Gastroesophageal sphincter (tissue), 4 donors: ENCODE data around the gene AP2B1. TPM values are rescaled to one million over a fixed set of nuclear protein-coding genes. Genes with fewer than 3 reads are reported as not detected.

Experiments
- ATAC-seq: fragments of 150-250 bp; one replicate; pipeline ENCODE4 v1.9.1; 2016; ENCODE audit warnings: mild to moderate bottlenecking, moderate library complexity
- H3K27ac ChIP-seq, 4 donors: fragments of 200-600 bp; sonication (generic) in 3 of 4; 1 replicate in 3 of 4; 2 replicates in 1 of 4; pipeline ENCODE4 v1.5.1; 2016 to 2019
- H3K27me3 ChIP-seq: fragments of 200-600 bp; sonication (generic); one replicate; pipeline ENCODE4 v1.5.1; 2019
- H3K36me3 ChIP-seq, 2 donors: fragments of 200-600 bp; sonication (generic); one replicate each; pipeline ENCODE4 v1.5.1; 2019; ENCODE audit warnings: control low read depth in 1 of 2
- H3K4me1 ChIP-seq, 3 donors: fragments of 200-600 bp; sonication (generic); 1 replicate in 2 of 3; 2 replicates in 1 of 3; pipeline ENCODE4 v1.5.1; 2016 to 2019; ENCODE audit warnings: control low read depth in 2 of 3
- H3K4me3 ChIP-seq, 2 donors: fragments of 200-600 bp; sonication (generic); one replicate each; pipeline ENCODE4 v1.5.1; 2019; ENCODE audit warnings: mild to moderate bottlenecking in 1 of 2, moderate library complexity in 1 of 2
- H3K9me3 ChIP-seq, 3 donors: fragments of 200-600 bp; sonication (generic); one replicate each; pipeline ENCODE4 v1.5.1; 2017 to 2019; ENCODE audit warnings: control low read depth in 2 of 3
- CTCF ChIP-seq, 4 experiments: fragments of 200-600 bp in 2 of 4; fragments of 450-650 bp in 2 of 4; sonication (generic) in 1 of 4; IDR thresholded peaks; one replicate each; pipeline ENCODE4 v1.5.1; 2017 to 2019; ENCODE audit warnings: antibody characterized with exemption in 4 of 4, mild to moderate bottlenecking in 2 of 4, moderate library complexity in 2 of 4
- EP300 ChIP-seq: sonication (generic); formaldehyde crosslinking; IDR thresholded peaks from one replicate; pipeline ENCODE4 v1.6.1; 2017; ENCODE audit warnings: antibody characterized with exemption, mild to moderate bottlenecking
- POLR2A ChIP-seq, 2 donors: fragments of 450-650 bp; IDR thresholded peaks; one replicate each; pipeline ENCODE4 v1.6.1; 2017; ENCODE audit warnings: antibody characterized with exemption in 2 of 2, mild to moderate bottlenecking in 2 of 2, moderate library complexity in 1 of 2
- POLR2AphosphoS5 ChIP-seq: sonication (generic); formaldehyde crosslinking; IDR thresholded peaks from one replicate; pipeline ENCODE4 v1.6.1; 2017; ENCODE audit warnings: antibody characterized with exemption
- WGBS, 2 donors: methylation state at CpG; one replicate each; pipeline ENCODE4 v1.1.5; 2018; ENCODE audit warnings: low coverage in 1 of 2; 5-methylcytosine and 5-hydroxymethylcytosine counted together
- total RNA-seq, 4 donors: library from RNA; depleted of rRNA; stranded (reverse); fragments of >200 nt; gene quantifications; one replicate each; pipeline ENCODE4 v1.1.0, GENCODE V29; 2016

The AP2B1 gene
- total RNA-seq, 4 donors from 2014 or later, result 104 to 383 (median 185) TPM

- Histone ChIP-seq H3K27me3 (no peaks in the 10 kb centered on the region), H3K4me3 (no peak overlapping the region), H3K27ac (no peak overlapping the region), H3K36me3 (peaks cover 7 to 59% of the 10 kb centered on the region in 2 donors), H3K4me1 (peaks cover 0 to 22% (median 0%) of the 10 kb centered on the region in 3 donors), H3K9me3 (no peaks in the 10 kb centered on the region)
- no peak for ATAC-seq
- TF ChIP-seq POLR2AphosphoS5 (no peak), EP300 (no peak), POLR2A (IDR thresholded peaks at IDR 0.05) (no peak), CTCF (IDR thresholded peaks at IDR 0.05) (no peak)
- WGBS, 2 donors, result 63 to 72% methylated on average over 1 of the region's 1 CpG
These were observed 34.6 kb downstream of the AP2B1 start for GRCh38 chr17:35621768-35622167.

GRCh38 chr17:35627417-35627816 lies 40.3 kb downstream of the AP2B1 start:
- H3K36me3 ChIP-seq, result peaks cover 7 to 100% of the 10 kb centered on the region in 2 donors
- no peaks in the 10 kb centered on the region for H3K27me3 ChIP-seq
- ATAC-seq, result no peak
- TF ChIP-seq EP300 (no peak), POLR2AphosphoS5 (no peak), POLR2A (IDR thresholded peaks at IDR 0.05) (no peak), CTCF (IDR thresholded peaks at IDR 0.05) (no peak)
- no peaks in the 10 kb centered on the region for H3K9me3 ChIP-seq
- H3K4me1 ChIP-seq, result no peaks in the 10 kb centered on the region
- 85 to 93% methylated on average over 4 of the region's 4 CpGs for WGBS, 2 donors
- no peak overlapping the region for H3K27ac ChIP-seq
- no peak overlapping the region for H3K4me3 ChIP-seq

GRCh38 chr17:35630530-35631148 lies 43.5 kb downstream of the AP2B1 start:
- no peak for ATAC-seq
- Histone ChIP-seq H3K36me3 (peaks cover 0 to 100% of the 10 kb centered on the region in 2 donors), H3K27ac (no peak overlapping the region), H3K9me3 (no peaks in the 10 kb centered on the region), H3K4me3 (no peak overlapping the region), H3K27me3 (no peaks in the 10 kb centered on the region), H3K4me1 (no peaks in the 10 kb centered on the region)
- TF ChIP-seq POLR2A (IDR thresholded peaks at IDR 0.05), result no peak
- no peak for TF ChIP-seq EP300
- TF ChIP-seq CTCF (IDR thresholded peaks at IDR 0.05), result no peak
- no peak for TF ChIP-seq POLR2AphosphoS5
- WGBS, 2 donors, result 29 to 83% methylated on average over 1 of the region's 1 CpG

- H3K27me3 ChIP-seq, result no peaks in the 10 kb centered on the region
- no peak overlapping the region for H3K27ac ChIP-seq
- ATAC-seq, result no peak
- no peaks in the 10 kb centered on the region for H3K4me1 ChIP-seq
- peaks cover 0 to 100% of the 10 kb centered on the region in 2 donors for H3K36me3 ChIP-seq
- no peak for TF ChIP-seq CTCF (IDR thresholded peaks at IDR 0.05)
- TF ChIP-seq POLR2AphosphoS5, result no peak
- TF ChIP-seq POLR2A (IDR thresholded peaks at IDR 0.05), result no peak
- no peak for TF ChIP-seq EP300
- 81 to 92% methylated on average over 3 to 4 of the region's 4 CpGs for WGBS, 2 donors
- no peak overlapping the region for H3K4me3 ChIP-seq
- no peaks in the 10 kb centered on the region for H3K9me3 ChIP-seq
These were observed 53.9 kb downstream of the AP2B1 start for GRCh38 chr17:35641032-35641431.

GRCh38 chr17:35645923-35646322 lies 58.8 kb downstream of the AP2B1 start:
- Histone ChIP-seq H3K27me3 (no peaks in the 10 kb centered on the region), H3K4me1 (no peaks in the 10 kb centered on the region), H3K4me3 (no peak overlapping the region), H3K27ac (no peak overlapping the region), H3K9me3 (no peaks in the 10 kb centered on the region), H3K36me3 (peaks cover 0 to 90% of the 10 kb centered on the region in 2 donors)
- no peak for ATAC-seq
- WGBS, 2 donors, result 44 to 67% methylated on average over 2 of the region's 2 CpGs
- TF ChIP-seq EP300 (no peak), POLR2AphosphoS5 (no peak), CTCF (IDR thresholded peaks at IDR 0.05) (no peak), POLR2A (IDR thresholded peaks at IDR 0.05) (no peak)
